Thyroid gland (tissue), 4 donors: ENCODE data around the gene TNFSF12. TPM values are rescaled to one million over a fixed set of nuclear protein-coding genes. Genes with fewer than 3 reads are reported as not detected.

Experiments
- DNase-seq, 2 donors: peaks; one replicate each; pipeline ENCODE4 v3.0.0-alpha.2; 2019
- H3K27ac ChIP-seq, 3 donors: fragments of 200-600 bp; sonication (generic); 1 replicate in 2 of 3; 2 replicates in 1 of 3; pipeline ENCODE4 v1.5.1; 2016 to 2019; ENCODE audit warnings: mild to moderate bottlenecking in 1 of 3, moderate library complexity in 1 of 3
- H3K27me3 ChIP-seq: fragments of 200-600 bp; sonication (generic); one replicate; pipeline ENCODE4 v1.5.1; 2019
- H3K36me3 ChIP-seq, 2 donors: fragments of 200-600 bp; sonication (generic); one replicate each; pipeline ENCODE4 v1.5.1; 2016 to 2019
- H3K4me1 ChIP-seq, 2 donors: fragments of 200-600 bp; sonication (generic); one replicate each; pipeline ENCODE4 v1.5.1; 2017 to 2019
- H3K4me3 ChIP-seq, 3 donors: fragments of 200-600 bp; sonication (generic); replicated peaks in 1 of 3; 1 replicate in 2 of 3; 2 replicates in 1 of 3; pipeline ENCODE4 v1.5.1; 2016; ENCODE audit warnings: mild to moderate bottlenecking in 1 of 3
- H3K9me3 ChIP-seq: fragments of 200-600 bp; sonication (generic); one replicate; pipeline ENCODE4 v1.5.1; 2017
- CTCF ChIP-seq, 6 experiments: fragments of 200-600 bp in 3 of 6; fragments of 450-650 bp in 3 of 6; sonication (generic) in 3 of 6; IDR thresholded peaks; one replicate each; pipeline ENCODE4 v1.5.1; 2016 to 2019; ENCODE audit warnings: antibody characterized with exemption in 6 of 6, mild to moderate bottlenecking in 2 of 6, inconsistent platforms in 1 of 6, moderate library complexity in 1 of 6
- POLR2A ChIP-seq, 2 donors: fragments of 450-650 bp; IDR thresholded peaks; one replicate each; pipeline ENCODE4 v1.6.1; 2017; ENCODE audit warnings: antibody characterized with exemption in 2 of 2, mild to moderate bottlenecking in 2 of 2, moderate library complexity in 1 of 2
- WGBS, 2 donors: methylation state at CpG; one replicate each; pipeline ENCODE4 v1.1.5; 2017; 5-methylcytosine and 5-hydroxymethylcytosine counted together
- intact Hi-C: fragments of 100-400 bp; cut with DNase I; formaldehyde crosslinking; loops from one replicate; pipeline ENCODE4 v1.15.1; 2023
- total RNA-seq, 4 donors: library from RNA; depleted of rRNA; stranded (reverse); fragments of >200 nt; gene quantifications; one replicate each; pipeline ENCODE4 v1.2.3, GENCODE V29; 2016

TNFSF12 gene
- total RNA-seq, 4 donors from 2014 or later: 17.9 to 39.9 (median 30.8) TPM

DNA sequence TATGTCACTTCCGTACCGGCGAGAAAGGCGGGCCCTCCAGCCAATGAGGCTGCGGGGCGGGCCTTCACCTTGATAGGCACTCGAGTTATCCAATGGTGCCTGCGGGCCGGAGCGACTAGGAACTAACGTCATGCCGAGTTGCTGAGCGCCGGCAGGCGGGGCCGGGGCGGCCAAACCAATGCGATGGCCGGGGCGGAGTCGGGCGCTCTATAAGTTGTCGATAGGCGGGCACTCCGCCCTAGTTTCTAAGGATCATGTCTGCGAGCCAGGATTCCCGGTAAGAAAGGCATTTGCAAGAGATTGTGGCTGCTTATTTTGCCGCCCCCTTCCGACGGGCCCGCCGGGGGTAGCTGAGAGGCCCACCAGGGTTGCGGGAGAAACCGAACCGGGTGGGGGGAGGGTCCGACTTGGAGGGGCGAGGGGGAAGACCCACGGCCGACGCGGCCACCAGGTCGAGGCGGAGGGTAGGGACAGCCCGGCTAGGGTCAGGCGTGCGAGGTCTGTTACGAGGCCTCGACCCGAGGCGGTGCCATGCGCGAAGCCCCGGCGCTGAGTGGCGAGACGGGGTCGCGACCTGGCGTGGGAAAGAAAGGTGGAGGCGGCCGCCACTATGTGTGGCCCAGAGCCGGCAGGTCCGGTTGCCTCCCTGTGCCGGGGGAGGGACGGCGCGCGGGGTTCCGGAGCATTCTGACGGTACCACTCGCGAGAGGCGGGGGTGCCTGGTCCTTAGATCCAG, 23.9 kb downstream of the TNFSF12 start:
- peaks cover 16 to 26% of the 10 kb centered on the region in 2 donors for H3K4me1 ChIP-seq
- H3K9me3 ChIP-seq: no peaks in the 10 kb centered on the region
- TF ChIP-seq POLR2A (IDR thresholded peaks at IDR 0.05) (peak; percentile 87 to 98), CTCF (IDR thresholded peaks at IDR 0.05) (peak in 1 of 6 experiments; percentile 6)
- 0 to 1% methylated on average over 13 to 42 of the region's 73 CpGs for WGBS, 2 donors
- intact Hi-C loops: loop anchor here (5.0 kb wide), 1 partner anchor 115 kb away; the partner anchor contains the start of genes TP53 and WRAP53
- peak overlapping the region; percentile 94 to 96 (median 95) for H3K27ac ChIP-seq
- H3K4me3 ChIP-seq: peak overlapping the region; percentile 75 to 99 (median 99)
- peak; percentile 53 to 99 for DNase-seq
- peaks cover 49 to 52% of the 10 kb centered on the region in 2 donors for H3K36me3 ChIP-seq
- H3K27me3 ChIP-seq: no peaks in the 10 kb centered on the region

GRCh38 chr17:7573324-7574080, 24.6 kb downstream of the TNFSF12 start:
- Histone ChIP-seq H3K27ac (peak overlapping the region; percentile 94 to 96 (median 95)), H3K27me3 (no peaks in the 10 kb centered on the region), H3K36me3 (peaks cover 56 to 59% of the 10 kb centered on the region in 2 donors), H3K4me3 (peak overlapping the region; percentile 75 to 99 (median 99)), H3K9me3 (no peaks in the 10 kb centered on the region), H3K4me1 (peaks cover 16 to 26% of the 10 kb centered on the region in 2 donors)
- peak; percentile 92 for DNase-seq
- TF ChIP-seq POLR2A (IDR thresholded peaks at IDR 0.05) (peak in 1 of 2 donors; percentile 72), CTCF (IDR thresholded peaks at IDR 0.05) (no peak)
- WGBS, 2 donors: 0 to 1% methylated on average over 3 to 49 of the region's 71 CpGs
- intact Hi-C loops: loop anchor here (5.0 kb wide), 1 partner anchor 114 kb away; the partner anchor contains the start of genes TP53 and WRAP53

GRCh38 chr17:7574176-7574953, 25.5 kb downstream of the TNFSF12 start:
- intact Hi-C loops: loop anchor here (5.0 kb wide), 1 partner anchor 113 kb away; the partner anchor contains the start of genes TP53 and WRAP53
- Histone ChIP-seq H3K4me1 (peaks cover 16 to 33% of the 10 kb centered on the region in 2 donors), H3K27ac (peak overlapping the region in 2 of 3 donors; percentile 94 to 96), H3K9me3 (no peaks in the 10 kb centered on the region), H3K4me3 (peak overlapping the region in 2 of 3 donors; percentile 27 to 99), H3K36me3 (peaks cover 60 to 64% of the 10 kb centered on the region in 2 donors), H3K27me3 (no peaks in the 10 kb centered on the region)
- WGBS, 2 donors: 34 to 42% methylated on average over 14 of the region's 15 CpGs
- DNase-seq: no peak
- no peak for TF ChIP-seq POLR2A (IDR thresholded peaks at IDR 0.05)
- TF ChIP-seq CTCF (IDR thresholded peaks at IDR 0.05): no peak

GRCh38 chr17:7575481-7575883, 26.6 kb downstream of the TNFSF12 start:
- intact Hi-C loops: no loop called here
- DNase-seq: no peak
- Histone ChIP-seq H3K27ac (no peak overlapping the region), H3K4me3 (no peak overlapping the region), H3K36me3 (peaks cover 53 to 54% of the 10 kb centered on the region in 2 donors), H3K27me3 (no peaks in the 10 kb centered on the region), H3K4me1 (peaks cover 16 to 36% of the 10 kb centered on the region in 2 donors), H3K9me3 (no peaks in the 10 kb centered on the region)
- no peak for TF ChIP-seq CTCF (IDR thresholded peaks at IDR 0.05)
- no peak for TF ChIP-seq POLR2A (IDR thresholded peaks at IDR 0.05)
- 73% methylated on average over 1 of the region's 1 CpG; no CpG with 5 or more reads in 1 of the 2 donors for WGBS, 2 donors
